KMS-11 (cell line): ENCODE results near the gene LDB2.

Experiments
- H2AFZ ChIP-seq: fragments of 200-600 bp; sonication (generic); 2 replicates; pipeline ENCODE4 v1.6.1; 2016; ENCODE audit warnings: antibody characterized with exemption, mixed run types, low read depth
- H3K27ac ChIP-seq: fragments of 200-600 bp; sonication (generic); 2 replicates; pipeline ENCODE4 v1.6.1; 2016; ENCODE audit warnings: mild to moderate bottlenecking, mixed run types
- H3K27me3 ChIP-seq: fragments of 200-600 bp; sonication (generic); 2 replicates; pipeline ENCODE4 v1.6.1; 2017; ENCODE audit warnings: mild to moderate bottlenecking, low read depth, mixed run types, moderate library complexity; ENCODE audit not compliant: insufficient read depth
- H3K36me3 ChIP-seq: fragments of 200-600 bp; sonication (generic); 2 replicates; pipeline ENCODE4 v1.6.1; 2017; ENCODE audit warnings: mild to moderate bottlenecking, mixed run types; ENCODE audit not compliant: insufficient read depth
- H3K4me1 ChIP-seq: fragments of 200-600 bp; sonication (generic); 2 replicates; pipeline ENCODE4 v1.6.1; 2016; ENCODE audit warnings: mild to moderate bottlenecking, low read depth, mixed run types; ENCODE audit not compliant: poor library complexity, severe bottlenecking
- H3K4me2 ChIP-seq: fragments of 200-600 bp; sonication (generic); 2 replicates; pipeline ENCODE4 v1.7.0; 2016; ENCODE audit warnings: mild to moderate bottlenecking, mixed run types
- H3K4me3 ChIP-seq: fragments of 200-600 bp; sonication (generic); IDR thresholded peaks from 2 replicates; pipeline ENCODE4 v1.6.1; 2017; ENCODE audit warnings: low read depth, low read length, mixed read lengths; ENCODE audit not compliant: insufficient read depth
- H3K79me2 ChIP-seq: fragments of 200-600 bp; sonication (generic); 2 replicates; pipeline ENCODE4 v1.6.1; 2016; ENCODE audit warnings: low read depth, mixed run types; ENCODE audit not compliant: insufficient read depth
- H3K9ac ChIP-seq: fragments of 200-600 bp; sonication (generic); 2 replicates; pipeline ENCODE4 v1.6.1; 2016; ENCODE audit warnings: mild to moderate bottlenecking, mixed run types
- H4K20me1 ChIP-seq: fragments of 200-600 bp; sonication (generic); 2 replicates; pipeline ENCODE4 v1.6.1; 2016; ENCODE audit warnings: mild to moderate bottlenecking, mixed run types; ENCODE audit not compliant: insufficient read depth
- CTCF ChIP-seq: fragments of 200-600 bp; sonication (generic); conservative IDR thresholded peaks from 2 replicates; pipeline ENCODE4 v1.6.1; 2017; ENCODE audit warnings: low read depth, mild to moderate bottlenecking, antibody characterized with exemption, low read length, moderate library complexity, mixed read lengths

Gene LDB2

GRCh38 chr4:16732741-16733140, 165.7 kb downstream of the LDB2 start:
- H3K4me3 ChIP-seq, result no peak overlapping the region
- no peaks in the 10 kb centered on the region for H3K79me2 ChIP-seq
- H3K4me1 ChIP-seq, result no peaks in the 10 kb centered on the region
- no peaks in the 10 kb centered on the region for H3K27me3 ChIP-seq
- no peaks in the 10 kb centered on the region for H3K36me3 ChIP-seq
- H3K4me2 ChIP-seq, result no peak overlapping the region
- H4K20me1 ChIP-seq, result no peaks in the 10 kb centered on the region
- H3K27ac ChIP-seq, result no peak overlapping the region
- no peak overlapping the region for H3K9ac ChIP-seq
- no peak for TF ChIP-seq CTCF
- H2AFZ ChIP-seq, result no peak overlapping the region

- H3K9ac ChIP-seq, result no peak overlapping the region
- no peak overlapping the region for H3K27ac ChIP-seq
- no peak overlapping the region for H3K4me2 ChIP-seq
- H3K36me3 ChIP-seq, result no peaks in the 10 kb centered on the region
- H3K27me3 ChIP-seq, result no peaks in the 10 kb centered on the region
- TF ChIP-seq CTCF, result no peak
- no peaks in the 10 kb centered on the region for H3K4me1 ChIP-seq
- H4K20me1 ChIP-seq, result no peaks in the 10 kb centered on the region
- no peak overlapping the region for H2AFZ ChIP-seq
- H3K4me3 ChIP-seq, result no peak overlapping the region
- no peaks in the 10 kb centered on the region for H3K79me2 ChIP-seq
Measured at GRCh38 chr4:16731776-16732380, 166.6 kb downstream of the LDB2 start.

DNA sequence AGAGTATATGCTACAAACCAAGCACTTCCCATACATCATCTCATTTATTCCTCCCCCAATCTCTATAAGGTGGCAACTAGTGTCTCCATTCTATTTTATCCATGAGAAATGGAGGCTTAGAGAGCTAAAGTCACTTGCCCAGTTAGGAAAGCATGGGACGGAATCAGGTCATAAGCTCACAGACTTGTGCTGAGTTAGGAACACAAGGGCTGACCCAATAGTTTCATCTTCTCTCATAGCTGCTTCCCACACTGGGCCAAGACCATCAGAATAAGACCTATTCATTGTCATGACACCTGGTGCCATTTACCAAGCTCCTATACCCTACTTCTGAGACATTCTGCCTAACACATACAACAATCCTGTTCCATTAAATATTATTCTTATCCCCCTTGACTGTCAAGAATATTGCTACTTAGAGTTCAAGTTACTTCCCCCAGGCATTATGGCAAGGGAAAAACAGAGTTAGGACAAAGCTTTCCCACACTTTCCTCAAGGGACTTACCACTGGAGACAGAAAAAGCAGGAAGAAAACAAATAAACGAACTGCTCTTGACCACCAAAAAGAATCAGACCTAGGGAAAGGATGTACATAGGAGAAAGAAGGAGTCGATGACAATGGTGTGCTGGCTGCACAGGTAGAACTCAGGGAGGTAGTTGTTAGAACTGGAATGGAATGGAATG, 167.8 kb downstream of the LDB2 start:
- Histone ChIP-seq H3K27me3 (no peaks in the 10 kb centered on the region), H3K4me3 (no peak overlapping the region), H3K4me1 (no peaks in the 10 kb centered on the region), H3K36me3 (no peaks in the 10 kb centered on the region), H3K4me2 (no peak overlapping the region), H2AFZ (no peak overlapping the region), H3K9ac (no peak overlapping the region), H3K27ac (no peak overlapping the region), H3K79me2 (no peaks in the 10 kb centered on the region), H4K20me1 (no peaks in the 10 kb centered on the region)
- TF ChIP-seq CTCF, result no peak

- Histone ChIP-seq H4K20me1 (no peaks in the 10 kb centered on the region), H3K27ac (no peak overlapping the region), H2AFZ (no peak overlapping the region), H3K36me3 (no peaks in the 10 kb centered on the region), H3K4me3 (no peak overlapping the region), H3K9ac (no peak overlapping the region), H3K27me3 (no peaks in the 10 kb centered on the region), H3K4me2 (no peak overlapping the region), H3K79me2 (no peaks in the 10 kb centered on the region), H3K4me1 (no peaks in the 10 kb centered on the region)
- TF ChIP-seq CTCF, result no peak
Measured at GRCh38 chr4:16729336-16729735, 169.1 kb downstream of the LDB2 start.
